Heart left ventricle (tissue), 16 donors: ENCODE measurements around the gene SNX30. TPM values are rescaled to one million over a fixed set of nuclear protein-coding genes. Genes with fewer than 3 reads are reported as not detected.

ENCODE experiments used
- ATAC-seq, 4 donors: fragments of 200-7000 bp; cut with Tn5 transposase; one replicate each; pipeline ENCODE4 v1.9.1; 2020 to 2022; ENCODE audit warnings: moderate library complexity in 4 of 4, mild to moderate bottlenecking in 3 of 4, moderate number of reproducible peaks in 1 of 4
- DNase-seq, 5 donors: peaks; one replicate each; pipeline ENCODE4 v3.0.0-alpha.2; 2020
- H3K27ac ChIP-seq, 12 donors: fragments of 200-600 bp; sonication (generic) in 4 of 12; one replicate each; pipeline versions ENCODE4 v1.5.0 to v1.8.0; 2016 to 2022; ENCODE audit warnings: mild to moderate bottlenecking in 2 of 12
- H3K27me3 ChIP-seq, 9 donors: fragments of 200-600 bp; sonication (generic) in 2 of 9; one replicate each; pipeline versions ENCODE4 v1.5.1 to v1.8.0; 2016 to 2022; ENCODE audit warnings: mild to moderate bottlenecking in 3 of 9
- H3K36me3 ChIP-seq, 9 donors: fragments of 200-600 bp; sonication (generic) in 2 of 9; one replicate each; pipeline versions ENCODE4 v1.5.0 to v1.8.0; 2018 to 2022; ENCODE audit warnings: mild to moderate bottlenecking in 2 of 9
- H3K4me1 ChIP-seq, 12 donors: fragments of 200-600 bp; sonication (generic) in 4 of 12; one replicate each; pipeline versions ENCODE4 v1.5.0 to v1.8.0; 2016 to 2022; ENCODE audit warnings: mild to moderate bottlenecking in 3 of 12
- H3K4me3 ChIP-seq, 12 donors: fragments of 200-600 bp; sonication (generic) in 4 of 12; one replicate each; pipeline versions ENCODE4 v1.5.0 to v1.8.0; 2017 to 2022; ENCODE audit warnings: mild to moderate bottlenecking in 9 of 12, moderate library complexity in 4 of 12
- H3K9me3 ChIP-seq, 12 donors: fragments of 200-600 bp; sonication (generic) in 4 of 12; one replicate each; pipeline versions ENCODE4 v1.5.0 to v1.8.0; 2016 to 2022; ENCODE audit warnings: mild to moderate bottlenecking in 1 of 12
- CTCF ChIP-seq, 12 donors: fragments of 200-600 bp; sonication (generic) in 4 of 12; IDR thresholded peaks; one replicate each; pipeline versions ENCODE4 v1.5.0 to v1.8.0; 2018 to 2022; ENCODE audit warnings: antibody characterized with exemption in 12 of 12, mild to moderate bottlenecking in 5 of 12
- POLR2A ChIP-seq, 2 donors: fragments of 450-650 bp; IDR thresholded peaks; one replicate each; pipeline ENCODE4 v1.6.1; 2017; ENCODE audit warnings: antibody characterized with exemption in 2 of 2, mild to moderate bottlenecking in 2 of 2, moderate library complexity in 2 of 2
- WGBS, 4 donors: extraction: QIAGEN DNeasy Blood & Tissue Kit in 2 of 4; methylation state at CpG; one replicate each; pipeline versions ENCODE4 v1.1.5 to v1.1.7; 2013 to 2018; 5-methylcytosine and 5-hydroxymethylcytosine counted together
- intact Hi-C, 10 donors: fragments of 100-400 bp; cut with DNase I; formaldehyde crosslinking; loops; one replicate each; pipeline versions ENCODE4 v1.11.1 to v1.14.2; 2022
- polyA plus RNA-seq, 2 donors: library from polyadenylated mRNA; stranded (reverse); fragments of 200-250 nt; gene quantifications; one replicate each; pipeline ENCODE4 v1.2.3, GENCODE V29; 2013
- total RNA-seq, 9 donors: library from RNA; depleted of rRNA in 2 of 9; stranded (reverse); fragments of >200 nt in 2 of 9; fragmentation: NEBNext Ultra II Directional in 3 of 9; extraction: Animal tissue kit (Norgen Biotek cat#: 25700) in 3 of 9; gene quantifications; one replicate each; pipeline versions ENCODE4 v1.1.0 to v1.2.4, GENCODE V29; 2016 to 2023
- donor health status: ischemic (EF 13 %, LVEDD 7.1; RV severe dilation, severe dysfunction).
- donor health status: healthy with polysubstance abuse.
- donor health status: DM: no; HTN: yes; CAD: no.
- donor health status: DM: no; HTN: no; CAD: no.
- donor health status: ischemic (EF 25% LVEDD 6.9; RV normal size, moderate dysfunction).
- donor health status: ischemic (EF 25% LVEDD 5.7; RV mildly dilated, moderate dysfunction).
- donor health status: healthy.
- donor health status: DM: yes; HTN: yes; CAD: no.
- donor health status: ischemic (EF 35%, LVEDD 5.7; RV mildly dilated, moderate dysfunction).
- donor health status: nonischemic (EF 11% LVEDD 7.7; RV severe dilation, severe dysfunction).
- donor health status: DM: yes; HTN: yes; CAD: no.
- donor health status: PGD.
- donor health status: ischemic (EF 29% LVEDD 5.4; RV normal size, mild dysfunction).
- donor health status: nonischemic (EF 23%, LVEDD 6.1; RV moderate dilation, normal function).

SNX30 gene
- total and polyA plus RNA-seq, 11 donors = 0.95 to 10.3 (median 3.8) TPM

- H3K9me3 ChIP-seq = no peaks in the 10 kb centered on the region
- H3K27ac ChIP-seq = no peak overlapping the region
- intact Hi-C loops = loop anchor here in 2 of 10 donors (10.0 kb wide), 1 partner anchor 80 kb away; the partner anchor contains the start of gene INIP (in 2 of the 2)
- ATAC-seq (no peak), DNase-seq (no peak)
- H3K27me3 ChIP-seq = no peaks in the 10 kb centered on the region
- peaks cover 0 to 7% (median 0%) of the 10 kb centered on the region in 12 donors for H3K4me1 ChIP-seq
- TF ChIP-seq CTCF (IDR thresholded peaks at IDR 0.05) (no peak), POLR2A (IDR thresholded peaks at IDR 0.05) (no peak)
- no peaks in the 10 kb centered on the region for H3K36me3 ChIP-seq
- H3K4me3 ChIP-seq = no peak overlapping the region
These were observed 44.2 kb downstream of the SNX30 start for GRCh38 chr9:112794731-112795130.

GRCh38 chr9:112795921-112796320 is 45.4 kb downstream of the SNX30 start:
- H3K27me3 ChIP-seq = no peaks in the 10 kb centered on the region
- no peak overlapping the region for H3K27ac ChIP-seq
- H3K9me3 ChIP-seq = no peaks in the 10 kb centered on the region
- H3K4me3 ChIP-seq = no peak overlapping the region
- no peaks in the 10 kb centered on the region for H3K36me3 ChIP-seq
- intact Hi-C loops = loop anchor here in 2 of 10 donors (10.0 kb wide), 1 partner anchor 81 kb away; the partner anchor contains the start of gene INIP (in 2 of the 2)
- TF ChIP-seq POLR2A (IDR thresholded peaks at IDR 0.05) (no peak), CTCF (IDR thresholded peaks at IDR 0.05) (no peak)
- peaks cover 0 to 7% (median 0%) of the 10 kb centered on the region in 12 donors for H3K4me1 ChIP-seq
- WGBS, 4 donors = 39 to 52% (median 45%) methylated on average over 4 of the region's 4 CpGs
- ATAC-seq = no peak
- DNase-seq = no peak

DNA sequence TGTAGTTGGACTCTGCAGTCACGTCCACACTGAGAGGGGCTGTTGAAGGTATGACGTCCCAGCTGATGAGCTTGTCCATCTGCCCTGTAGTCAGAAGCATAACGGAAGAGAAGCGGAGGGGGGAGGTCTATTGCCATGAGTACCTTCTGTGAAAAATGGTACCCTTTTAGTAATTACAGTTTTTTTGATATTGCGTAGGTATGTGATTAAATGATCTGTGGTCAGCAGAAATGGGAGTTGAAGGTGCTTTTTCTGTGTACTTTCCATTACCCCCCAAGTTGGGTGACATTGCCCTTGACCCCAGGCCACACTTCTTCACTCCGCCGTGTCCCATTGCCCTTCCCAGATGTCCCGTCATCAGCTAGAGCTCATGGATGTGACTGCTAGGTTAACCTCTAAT is 45.9 kb downstream of the SNX30 start:
- no peaks in the 10 kb centered on the region for H3K36me3 ChIP-seq
- TF ChIP-seq CTCF (IDR thresholded peaks at IDR 0.05) = no peak
- TF ChIP-seq POLR2A (IDR thresholded peaks at IDR 0.05) = no peak
- no peaks in the 10 kb centered on the region for H3K9me3 ChIP-seq
- intact Hi-C loops = loop anchor here in 2 of 10 donors (10.0 kb wide), 1 partner anchor 82 kb away; the partner anchor contains the start of gene INIP (in 2 of the 2)
- 81 to 86% (median 84%) methylated on average over 8 of the region's 8 CpGs for WGBS, 4 donors
- peaks cover 0 to 7% (median 0%) of the 10 kb centered on the region in 12 donors for H3K4me1 ChIP-seq
- no peak overlapping the region for H3K27ac ChIP-seq
- ATAC-seq (no peak), DNase-seq (no peak)
- H3K27me3 ChIP-seq = no peaks in the 10 kb centered on the region
- H3K4me3 ChIP-seq = no peak overlapping the region

DNA sequence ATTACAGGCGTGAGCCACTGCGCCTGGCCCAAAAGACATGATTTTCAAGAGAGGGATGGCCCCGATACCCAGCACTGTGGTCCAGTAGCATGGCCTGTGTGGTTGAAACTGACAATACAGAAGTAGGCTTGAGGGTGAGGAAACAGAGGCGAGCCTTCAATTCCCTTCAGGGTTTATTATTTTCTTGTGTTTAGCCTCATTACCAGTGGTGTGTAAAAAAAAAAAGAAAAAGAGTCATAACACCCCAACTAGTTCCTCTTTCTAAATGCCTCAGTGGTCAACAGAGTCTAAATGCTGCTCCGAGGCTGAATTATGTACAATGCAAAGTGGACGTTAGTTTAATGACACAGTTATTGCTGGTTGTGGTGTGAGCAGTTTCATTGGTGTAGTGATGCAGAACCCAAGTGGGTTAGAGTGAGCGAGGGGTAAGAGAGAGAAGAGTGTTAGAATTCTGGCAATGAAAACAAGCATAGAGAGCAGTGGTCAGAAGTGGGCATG is 58.8 kb downstream of the SNX30 start:
- peak overlapping the region in 1 of 12 donors; percentile 56 for H3K27ac ChIP-seq
- H3K9me3 ChIP-seq = no peaks in the 10 kb centered on the region
- 93 to 96% (median 95%) methylated on average over 7 of the region's 7 CpGs for WGBS, 4 donors
- intact Hi-C loops = no loop called here
- peaks cover 0 to 20% (median 0%) of the 10 kb centered on the region in 12 donors for H3K4me1 ChIP-seq
- TF ChIP-seq CTCF (IDR thresholded peaks at IDR 0.05) (no peak), POLR2A (IDR thresholded peaks at IDR 0.05) (no peak)
- peak overlapping the region in 1 of 12 donors; percentile 16 for H3K4me3 ChIP-seq
- H3K27me3 ChIP-seq = no peaks in the 10 kb centered on the region
- DNase-seq (no peak), ATAC-seq (peak in 2 of 4 donors; percentile 48 to 57)
- peaks cover 0 to 10% (median 5%) of the 10 kb centered on the region in 9 donors for H3K36me3 ChIP-seq
